CD4-positive, CD25-positive, alpha-beta regulatory T cell (primary cell): ENCODE results near the gene UBA6. TPM values are rescaled to one million over a fixed set of nuclear protein-coding genes. Genes with fewer than 3 reads are reported as not detected.

ENCODE experiments used
- ATAC-seq, 2 donors: fragments of 150-1000 bp; cut with Tn5 transposase; one replicate each; pipeline ENCODE4 v1.10.0; 2021; ENCODE audit warnings: low read depth in 2 of 2, moderate number of reproducible peaks in 2 of 2, moderate library complexity in 1 of 2
- DNase-seq, 3 donors: peaks; one replicate each; pipeline versions ENCODE4 v3.0.0 to v3.0.0-alpha.2; 2012 to 2022; ENCODE audit warnings: mixed read lengths in 1 of 3
- H3K27ac ChIP-seq: one replicate; pipeline ENCODE4 v1.7.0; 2013; ENCODE audit warnings: mild to moderate bottlenecking, low read length; ENCODE audit not compliant: insufficient read depth, poor library complexity, severe bottlenecking
- H3K27me3 ChIP-seq: one replicate; pipeline ENCODE4 v1.7.0; 2013; ENCODE audit warnings: low read length; ENCODE audit not compliant: control insufficient read depth, insufficient read depth
- H3K36me3 ChIP-seq: one replicate; pipeline ENCODE4 v1.7.0; 2013; ENCODE audit warnings: mild to moderate bottlenecking, low read length, moderate library complexity; ENCODE audit not compliant: control insufficient read depth, insufficient read depth
- H3K4me1 ChIP-seq: 2 replicates; pipeline ENCODE4 v1.7.0; 2013; ENCODE audit warnings: mild to moderate bottlenecking, low read length; ENCODE audit not compliant: insufficient read depth, control insufficient read depth, poor library complexity, severe bottlenecking
- H3K4me3 ChIP-seq: one replicate; pipeline ENCODE4 v1.7.0; 2013; ENCODE audit warnings: low read depth, mild to moderate bottlenecking, low read length, moderate library complexity
- H3K9me3 ChIP-seq, 2 experiments: 1 replicate in 1 of 2; 2 replicates in 1 of 2; pipeline ENCODE4 v1.7.0; 2013; ENCODE audit warnings: low read length in 2 of 2, mild to moderate bottlenecking in 1 of 2, moderate library complexity in 1 of 2; ENCODE audit not compliant: control insufficient read depth in 2 of 2
- H3K27ac Mint-ChIP-seq, 3 donors: one replicate each; pipeline ENCODE4 v1.8.0; 2020 to 2022; ENCODE audit warnings: mild to moderate bottlenecking in 3 of 3, mixed read lengths in 3 of 3, moderate library complexity in 2 of 3
- H3K27me3 Mint-ChIP-seq: one replicate; pipeline ENCODE4 v1.8.0; 2022; ENCODE audit warnings: mild to moderate bottlenecking, mixed read lengths
- H3K36me3 Mint-ChIP-seq: one replicate; pipeline ENCODE4 v1.8.0; 2020; ENCODE audit warnings: mixed read lengths
- H3K4me1 Mint-ChIP-seq, 4 donors: one replicate each; pipeline ENCODE4 v1.8.0; 2020 to 2022; ENCODE audit warnings: mixed read lengths in 4 of 4, mild to moderate bottlenecking in 1 of 4
- H3K4me3 Mint-ChIP-seq, 4 donors: one replicate each; pipeline ENCODE4 v1.8.0; 2020 to 2022; ENCODE audit warnings: mild to moderate bottlenecking in 4 of 4, mixed read lengths in 4 of 4, moderate library complexity in 3 of 4
- H3K9me3 Mint-ChIP-seq, 7 donors: one replicate each; pipeline ENCODE4 v1.8.0; 2020 to 2022; ENCODE audit warnings: mixed read lengths in 7 of 7, mild to moderate bottlenecking in 3 of 7, moderate library complexity in 2 of 7
- polyA plus RNA-seq, 4 donors: library from polyadenylated mRNA; unstranded; fragments of 300-500 nt; fragmentation: Illumina TruSeq; gene quantifications; one replicate each; pipeline ENCODE4 v1.2.3, GENCODE V29; 2021
- total RNA-seq: library from RNA; stranded (reverse); gene quantifications from one replicate; pipeline ENCODE4 v1.2.3, GENCODE V29; 2022

UBA6 gene
- total and polyA plus RNA-seq, 5 donors from 2014 or later: 21.6 to 64.1 (median 28.9) TPM

GRCh38 chr4:67700116-67700737, 728 bp downstream of the UBA6 start:
- H3K9me3 Mint-ChIP-seq: peaks cover 0 to 4% (median 0%) of the 10 kb centered on the region in 7 donors
- H3K27ac ChIP-seq: peak overlapping the region; percentile 82
- DNase-seq: peak in 2 of 3 donors; percentile 32 to 66
- H3K4me3 Mint-ChIP-seq: peak overlapping the region; percentile 97 to 98 (median 98)
- H3K27me3 ChIP-seq: no peaks in the 10 kb centered on the region
- H3K4me1 ChIP-seq: peaks cover 41% of the 10 kb centered on the region
- no peaks in the 10 kb centered on the region for H3K9me3 ChIP-seq
- peak overlapping the region; percentile 91 for H3K4me3 ChIP-seq
- H3K36me3 Mint-ChIP-seq: peaks cover 23% of the 10 kb centered on the region
- peaks cover 53 to 74% (median 55%) of the 10 kb centered on the region in 4 donors for H3K4me1 Mint-ChIP-seq
- ATAC-seq: no peak
- H3K27ac Mint-ChIP-seq: peak overlapping the region; percentile 16 to 99 (median 99)
- H3K36me3 ChIP-seq: peaks cover 3% of the 10 kb centered on the region
- no peaks in the 10 kb centered on the region for H3K27me3 Mint-ChIP-seq

GRCh38 chr4:67699603-67700002, 1.4 kb downstream of the UBA6 start:
- Histone ChIP-seq H3K27me3 (no peaks in the 10 kb centered on the region), H3K4me3 (peak overlapping the region; percentile 91), H3K36me3 (peaks cover 6% of the 10 kb centered on the region), H3K9me3 (no peaks in the 10 kb centered on the region), H3K27ac (peak overlapping the region; percentile 82), H3K4me1 (peaks cover 41% of the 10 kb centered on the region)
- H3K27ac Mint-ChIP-seq: peak overlapping the region in 2 of 3 donors; percentile 99
- no peaks in the 10 kb centered on the region for H3K27me3 Mint-ChIP-seq
- H3K4me1 Mint-ChIP-seq: peaks cover 52 to 73% (median 57%) of the 10 kb centered on the region in 4 donors
- ATAC-seq: no peak
- no peak for DNase-seq
- H3K36me3 Mint-ChIP-seq: peaks cover 21% of the 10 kb centered on the region
- peaks cover 0 to 1% (median 0%) of the 10 kb centered on the region in 7 donors for H3K9me3 Mint-ChIP-seq
- H3K4me3 Mint-ChIP-seq: peak overlapping the region; percentile 97 to 98 (median 98)

GRCh38 chr4:67697860-67698687, 2.9 kb downstream of the UBA6 start:
- Mint-ChIP-seq H3K36me3 (peaks cover 21% of the 10 kb centered on the region), H3K4me1 (peaks cover 47 to 63% (median 54%) of the 10 kb centered on the region in 4 donors), H3K9me3 (peaks cover 0 to 1% (median 0%) of the 10 kb centered on the region in 7 donors), H3K27me3 (no peaks in the 10 kb centered on the region), H3K27ac (peak overlapping the region in 1 of 3 donors; percentile 6), H3K4me3 (peak overlapping the region; percentile 11 to 97 (median 62))
- DNase-seq (no peak), ATAC-seq (no peak)
- no peaks in the 10 kb centered on the region for H3K27me3 ChIP-seq
- H3K4me1 ChIP-seq: peaks cover 36% of the 10 kb centered on the region
- H3K36me3 ChIP-seq: peaks cover 10% of the 10 kb centered on the region
- no peak overlapping the region for H3K4me3 ChIP-seq
- H3K27ac ChIP-seq: no peak overlapping the region
- no peaks in the 10 kb centered on the region for H3K9me3 ChIP-seq

GRCh38 chr4:67696061-67696460, 4.9 kb downstream of the UBA6 start:
- peaks cover 0 to 2% (median 0%) of the 10 kb centered on the region in 7 donors for H3K9me3 Mint-ChIP-seq
- DNase-seq (no peak), ATAC-seq (no peak)
- no peak overlapping the region for H3K4me3 Mint-ChIP-seq
- peaks cover 24% of the 10 kb centered on the region for H3K36me3 ChIP-seq
- peaks cover 26% of the 10 kb centered on the region for H3K4me1 ChIP-seq
- H3K27ac ChIP-seq: no peak overlapping the region
- H3K4me1 Mint-ChIP-seq: peaks cover 48 to 57% (median 52%) of the 10 kb centered on the region in 4 donors
- no peak overlapping the region for H3K4me3 ChIP-seq
- H3K27me3 Mint-ChIP-seq: no peaks in the 10 kb centered on the region
- peaks cover 40% of the 10 kb centered on the region for H3K36me3 Mint-ChIP-seq
- no peak overlapping the region for H3K27ac Mint-ChIP-seq
- no peaks in the 10 kb centered on the region for H3K27me3 ChIP-seq
- H3K9me3 ChIP-seq: no peaks in the 10 kb centered on the region

DNA sequence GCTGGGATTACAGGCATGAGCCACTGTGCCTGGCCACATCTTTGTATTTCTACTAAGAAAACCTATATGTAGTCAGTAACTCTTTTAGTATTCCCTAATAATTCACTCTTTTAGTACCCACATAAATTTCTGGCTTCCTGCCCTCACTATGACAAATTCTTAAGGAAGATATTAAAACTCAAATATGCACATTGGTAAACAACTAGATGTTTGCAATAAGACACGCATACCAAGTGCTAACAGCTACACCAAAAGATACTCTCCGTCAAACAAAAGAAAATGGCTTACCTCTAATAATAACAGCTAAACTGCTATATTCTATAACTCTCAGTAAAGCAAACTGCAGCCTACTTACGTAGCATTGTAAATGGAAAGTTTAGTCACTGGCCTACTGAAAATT, 6.3 kb downstream of the UBA6 start:
- no peak overlapping the region for H3K27ac Mint-ChIP-seq
- H3K36me3 ChIP-seq: peaks cover 26% of the 10 kb centered on the region

GRCh38 chr4:67691328-67691727, 9.6 kb downstream of the UBA6 start:
- Mint-ChIP-seq H3K36me3 (peaks cover 48% of the 10 kb centered on the region), H3K27me3 (no peaks in the 10 kb centered on the region), H3K27ac (no peak overlapping the region), H3K4me3 (no peak overlapping the region), H3K9me3 (peaks cover 0 to 2% (median 0%) of the 10 kb centered on the region in 7 donors), H3K4me1 (peaks cover 43 to 52% (median 47%) of the 10 kb centered on the region in 4 donors)
- Histone ChIP-seq H3K27me3 (no peaks in the 10 kb centered on the region), H3K36me3 (peaks cover 26% of the 10 kb centered on the region), H3K27ac (no peak overlapping the region), H3K4me1 (no peaks in the 10 kb centered on the region), H3K4me3 (no peak overlapping the region), H3K9me3 (no peaks in the 10 kb centered on the region)
- ATAC-seq (no peak), DNase-seq (no peak)

More for the DNA sequence above, 6.3 kb downstream of the UBA6 start:
- Mint-ChIP-seq H3K9me3 (peaks cover 0 to 2% (median 0%) of the 10 kb centered on the region in 7 donors), H3K4me1 (peaks cover 50 to 59% (median 54%) of the 10 kb centered on the region in 4 donors), H3K27me3 (no peaks in the 10 kb centered on the region), H3K4me3 (no peak overlapping the region), H3K36me3 (peaks cover 50% of the 10 kb centered on the region)
- H3K4me3 ChIP-seq: no peak overlapping the region
- H3K27ac ChIP-seq: no peak overlapping the region
- no peaks in the 10 kb centered on the region for H3K27me3 ChIP-seq
- no peaks in the 10 kb centered on the region for H3K9me3 ChIP-seq
- peaks cover 18% of the 10 kb centered on the region for H3K4me1 ChIP-seq
- ATAC-seq (no peak), DNase-seq (no peak)

GRCh38 chr4:67687636-67688035, 13.3 kb downstream of the UBA6 start:
- H3K4me3 ChIP-seq: no peak overlapping the region
- H3K4me1 Mint-ChIP-seq: peaks cover 38 to 56% (median 42%) of the 10 kb centered on the region in 4 donors
- H3K27me3 ChIP-seq: no peaks in the 10 kb centered on the region
- peaks cover 18% of the 10 kb centered on the region for H3K36me3 ChIP-seq
- H3K9me3 Mint-ChIP-seq: no peaks in the 10 kb centered on the region
- H3K27me3 Mint-ChIP-seq: no peaks in the 10 kb centered on the region
- H3K27ac Mint-ChIP-seq: no peak overlapping the region
- no peaks in the 10 kb centered on the region for H3K9me3 ChIP-seq
- no peak for ATAC-seq
- DNase-seq: no peak
- H3K4me1 ChIP-seq: peaks cover 8% of the 10 kb centered on the region
- H3K36me3 Mint-ChIP-seq: peaks cover 45% of the 10 kb centered on the region
- no peak overlapping the region for H3K27ac ChIP-seq
- H3K4me3 Mint-ChIP-seq: no peak overlapping the region
